ENCODE data around the gene C1QTNF1.

C1QTNF1 gene

DNA sequence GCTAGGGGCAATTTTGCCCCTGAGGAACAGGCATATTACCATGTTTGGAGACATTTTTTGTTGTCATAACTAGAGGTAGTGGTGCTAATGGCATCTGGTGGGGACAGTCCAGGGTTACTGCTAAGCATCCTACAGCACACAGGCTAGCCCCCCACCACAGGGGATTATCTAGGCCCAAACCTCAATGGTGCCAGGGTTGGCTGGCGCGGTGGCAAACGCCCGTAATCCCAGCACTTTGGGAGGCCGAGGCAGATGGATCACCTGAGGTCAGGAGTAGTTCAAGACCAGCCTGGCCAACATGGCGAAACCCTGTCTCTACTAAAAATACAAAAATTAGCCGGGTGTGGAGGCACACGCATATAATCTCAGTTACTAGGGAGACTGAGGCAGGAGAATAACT lies 15.2 kb downstream of the C1QTNF1 start:
- Histone ChIP-seq H3K27me3 (ENCODE audit: control insufficient read depth, insufficient read depth, low read length) (no peaks in the 10 kb centered on the region), H3K4me3 (ENCODE audit: low read depth, low read length) (no peak overlapping the region), H3K27ac (ENCODE audit: low read depth, low read length) (no peak overlapping the region), H3K9me3 (ENCODE audit: control insufficient read depth, insufficient read depth, low read length) (no peaks in the 10 kb centered on the region), H3K9ac (ENCODE audit: low read depth, low read length) (no peak overlapping the region), H3K36me3 (ENCODE audit: control insufficient read depth, insufficient read depth, low read length) (no peaks in the 10 kb centered on the region), H3K4me1 (ENCODE audit: control insufficient read depth, insufficient read depth, low read length) (no peaks in the 10 kb centered on the region)

DNA sequence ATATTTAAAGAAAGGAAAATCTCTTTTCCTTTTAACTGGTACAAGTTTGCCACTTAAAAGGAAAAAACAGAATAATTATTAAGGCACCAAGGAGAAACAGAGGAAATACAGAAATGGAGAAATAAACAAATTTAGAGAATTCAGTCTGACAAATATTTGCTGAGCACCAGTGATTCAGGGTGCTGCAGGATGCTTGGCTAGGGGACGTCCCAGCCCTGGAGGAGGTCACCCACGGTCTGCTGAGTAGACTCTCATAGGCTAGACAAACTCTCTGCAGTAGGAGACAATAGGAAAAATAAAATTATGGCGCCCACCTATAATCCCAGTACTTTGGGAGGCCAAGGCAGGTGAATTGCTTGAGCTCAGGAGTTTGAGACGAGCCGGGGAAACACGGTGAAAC lies 15.9 kb downstream of the C1QTNF1 start:
- no peak overlapping the region for H3K9ac ChIP-seq (ENCODE audit: low read depth, low read length)
- H3K27ac ChIP-seq (ENCODE audit: low read depth, low read length): no peak overlapping the region

DNA sequence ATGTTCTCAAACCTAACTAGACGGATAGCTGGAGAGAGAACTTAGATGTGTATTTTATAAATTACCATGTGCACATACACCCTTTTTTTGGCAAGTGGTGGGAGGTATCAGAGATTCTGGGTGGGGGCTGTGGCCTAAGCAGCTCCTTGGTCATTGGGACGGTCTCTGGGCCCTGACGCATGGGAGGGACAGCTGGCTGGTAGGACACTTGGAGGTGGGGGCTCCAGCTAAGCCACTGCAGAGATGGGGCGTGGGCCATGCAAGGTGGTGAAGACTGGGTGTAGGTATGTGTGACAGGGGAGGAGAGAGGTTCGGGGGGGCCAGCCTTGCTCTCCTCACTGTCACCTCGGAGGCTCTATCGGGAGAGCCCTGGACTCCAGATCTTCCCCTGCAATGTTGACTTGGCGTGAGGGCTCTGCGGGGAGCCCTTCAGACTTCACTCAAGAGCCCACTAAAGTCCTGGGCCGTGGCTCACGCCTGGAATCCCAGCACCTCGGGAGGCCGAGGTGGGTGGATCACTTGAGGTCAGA lies 17.1 kb downstream of the C1QTNF1 start:
- Histone ChIP-seq H3K27ac (ENCODE audit: low read depth, low read length) (no peak overlapping the region), H3K4me1 (ENCODE audit: control insufficient read depth, insufficient read depth, low read length) (no peaks in the 10 kb centered on the region), H3K36me3 (ENCODE audit: control insufficient read depth, insufficient read depth, low read length) (no peaks in the 10 kb centered on the region), H3K9me3 (ENCODE audit: control insufficient read depth, insufficient read depth, low read length) (no peaks in the 10 kb centered on the region), H3K9ac (ENCODE audit: low read depth, low read length) (no peak overlapping the region), H3K4me3 (ENCODE audit: low read depth, low read length) (no peak overlapping the region), H3K27me3 (ENCODE audit: control insufficient read depth, insufficient read depth, low read length) (no peaks in the 10 kb centered on the region)

More for the DNA sequence above, 15.9 kb downstream of the C1QTNF1 start:
- no peaks in the 10 kb centered on the region for H3K36me3 ChIP-seq (ENCODE audit: control insufficient read depth, insufficient read depth, low read length)
- no peaks in the 10 kb centered on the region for H3K9me3 ChIP-seq (ENCODE audit: control insufficient read depth, insufficient read depth, low read length)
- H3K4me1 ChIP-seq (ENCODE audit: control insufficient read depth, insufficient read depth, low read length): no peaks in the 10 kb centered on the region
- H3K4me3 ChIP-seq (ENCODE audit: low read depth, low read length): no peak overlapping the region
- no peaks in the 10 kb centered on the region for H3K27me3 ChIP-seq (ENCODE audit: control insufficient read depth, insufficient read depth, low read length)

DNA sequence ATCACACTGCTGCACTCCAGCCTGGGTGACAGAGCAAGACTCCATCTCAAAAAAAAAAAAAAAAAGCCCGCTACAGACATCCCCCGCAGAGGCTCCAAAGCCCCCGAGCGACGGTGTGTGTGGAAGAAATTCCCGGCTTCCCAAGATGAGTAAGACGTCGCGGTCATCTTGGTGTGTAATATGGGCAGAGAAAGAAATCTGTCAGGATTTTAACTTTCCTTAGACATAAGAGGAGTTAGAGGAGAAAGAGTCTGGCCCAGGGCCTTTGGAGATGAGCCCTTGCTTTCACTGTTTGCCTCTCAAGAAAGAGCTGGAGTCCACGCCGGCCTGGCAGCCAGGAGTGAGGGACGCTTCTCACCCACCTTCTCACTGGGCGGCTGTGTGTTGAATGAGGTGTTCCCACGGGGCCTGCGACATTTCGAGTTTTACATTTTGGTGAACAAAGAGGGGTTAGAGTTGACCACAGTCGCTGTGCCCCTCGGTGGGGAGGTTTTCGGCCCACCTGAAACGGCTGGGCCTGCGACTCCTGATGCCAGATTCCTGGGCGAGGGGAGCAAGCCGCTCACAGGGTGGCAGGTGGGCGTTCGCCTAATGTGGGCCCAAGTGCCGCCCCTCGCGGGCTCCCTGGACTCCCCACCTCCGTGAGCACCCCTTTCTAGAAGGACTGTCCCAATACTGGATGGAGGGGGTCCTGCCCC lies 17.9 kb downstream of the C1QTNF1 start:
- no peaks in the 10 kb centered on the region for H3K4me1 ChIP-seq (ENCODE audit: control insufficient read depth, insufficient read depth, low read length)
- no peak overlapping the region for H3K27ac ChIP-seq (ENCODE audit: low read depth, low read length)
- no peak overlapping the region for H3K4me3 ChIP-seq (ENCODE audit: low read depth, low read length)
- H3K36me3 ChIP-seq (ENCODE audit: control insufficient read depth, insufficient read depth, low read length): no peaks in the 10 kb centered on the region
- H3K9me3 ChIP-seq (ENCODE audit: control insufficient read depth, insufficient read depth, low read length): no peaks in the 10 kb centered on the region
- no peak overlapping the region for H3K9ac ChIP-seq (ENCODE audit: low read depth, low read length)
- no peaks in the 10 kb centered on the region for H3K27me3 ChIP-seq (ENCODE audit: control insufficient read depth, insufficient read depth, low read length)

DNA sequence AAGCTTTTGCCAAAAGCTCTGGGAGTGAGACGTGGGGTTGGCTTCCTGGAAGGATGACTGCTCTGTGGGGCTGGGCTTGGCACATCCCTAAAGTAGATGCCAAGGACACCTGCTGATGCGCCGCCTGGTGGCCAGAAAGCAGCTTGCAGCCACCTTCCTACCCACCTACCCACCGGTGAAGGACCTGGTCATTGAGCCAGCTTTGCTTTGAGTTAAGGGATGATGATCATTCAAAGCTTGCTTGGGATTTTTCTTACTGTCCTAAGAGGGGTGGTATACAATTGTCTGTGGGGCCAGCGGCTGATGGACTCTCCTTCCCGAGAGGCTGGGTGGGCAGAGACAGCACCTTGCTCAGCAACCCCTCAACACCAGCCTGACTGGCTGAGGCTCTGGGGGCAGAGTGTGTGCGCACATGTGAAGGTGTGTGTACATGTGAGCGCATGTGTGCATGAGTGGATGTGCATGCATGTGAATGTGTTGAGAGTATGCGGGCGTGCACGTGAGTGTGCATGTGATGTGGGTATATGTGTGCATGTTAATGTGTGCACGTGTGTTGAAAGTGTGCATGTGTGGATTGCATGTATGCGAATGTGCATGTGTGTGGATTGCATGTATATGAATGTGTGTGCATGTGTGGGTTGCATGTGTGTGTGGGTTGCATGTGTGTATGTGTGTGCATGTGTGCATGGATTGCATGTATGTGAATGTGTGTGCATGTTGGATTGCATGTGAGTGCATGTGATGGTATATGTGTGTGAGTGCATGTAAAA lies 18.6 kb downstream of the C1QTNF1 start:
- H3K27ac ChIP-seq (ENCODE audit: low read depth, low read length): no peak overlapping the region
- no peaks in the 10 kb centered on the region for H3K4me1 ChIP-seq (ENCODE audit: control insufficient read depth, insufficient read depth, low read length)
- H3K27me3 ChIP-seq (ENCODE audit: control insufficient read depth, insufficient read depth, low read length): no peaks in the 10 kb centered on the region
- H3K4me3 ChIP-seq (ENCODE audit: low read depth, low read length): no peak overlapping the region
- no peaks in the 10 kb centered on the region for H3K36me3 ChIP-seq (ENCODE audit: control insufficient read depth, insufficient read depth, low read length)
- no peaks in the 10 kb centered on the region for H3K9me3 ChIP-seq (ENCODE audit: control insufficient read depth, insufficient read depth, low read length)
- H3K9ac ChIP-seq (ENCODE audit: low read depth, low read length): no peak overlapping the region

DNA sequence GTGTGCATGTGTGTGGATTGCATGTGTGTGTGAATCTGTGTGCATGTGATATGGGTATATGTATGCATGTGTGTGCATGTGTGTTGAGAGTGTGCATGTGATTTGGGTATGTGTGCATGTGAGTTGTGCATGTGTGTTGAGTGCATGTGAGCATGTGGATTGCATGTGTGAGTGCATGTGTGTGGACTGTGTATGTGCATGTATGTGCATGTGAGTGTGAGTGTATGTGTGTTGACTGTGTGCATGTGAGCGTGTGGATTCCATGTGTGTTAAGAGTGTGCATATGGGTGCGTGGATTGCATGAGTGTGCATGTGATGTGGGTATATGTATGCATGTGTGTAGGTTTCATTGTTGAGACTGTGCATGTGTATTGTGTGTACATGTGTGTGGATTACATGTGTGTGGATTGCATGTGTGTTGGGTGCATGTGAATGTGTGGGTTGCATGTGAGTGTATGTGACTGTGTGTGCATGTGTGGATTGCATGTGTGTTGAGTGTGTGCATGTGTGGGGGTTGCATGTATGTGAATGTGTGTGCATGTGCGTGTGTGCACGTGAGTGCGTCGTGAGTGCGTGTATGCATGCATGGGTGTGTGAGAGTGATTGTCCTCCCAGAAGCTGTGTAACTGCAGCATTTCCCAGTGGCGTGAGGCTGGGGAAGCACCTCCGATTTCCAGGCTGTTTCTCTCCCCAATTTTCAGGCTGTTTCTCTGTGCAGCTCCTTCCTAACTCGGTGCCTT lies 19.4 kb downstream of the C1QTNF1 start:
- no peak overlapping the region for H3K27ac ChIP-seq (ENCODE audit: low read depth, low read length)
- H3K36me3 ChIP-seq (ENCODE audit: control insufficient read depth, insufficient read depth, low read length): no peaks in the 10 kb centered on the region
- no peaks in the 10 kb centered on the region for H3K4me1 ChIP-seq (ENCODE audit: control insufficient read depth, insufficient read depth, low read length)
- H3K4me3 ChIP-seq (ENCODE audit: low read depth, low read length): no peak overlapping the region
- no peak overlapping the region for H3K9ac ChIP-seq (ENCODE audit: low read depth, low read length)
- no peaks in the 10 kb centered on the region for H3K27me3 ChIP-seq (ENCODE audit: control insufficient read depth, insufficient read depth, low read length)
- H3K9me3 ChIP-seq (ENCODE audit: control insufficient read depth, insufficient read depth, low read length): no peaks in the 10 kb centered on the region

DNA sequence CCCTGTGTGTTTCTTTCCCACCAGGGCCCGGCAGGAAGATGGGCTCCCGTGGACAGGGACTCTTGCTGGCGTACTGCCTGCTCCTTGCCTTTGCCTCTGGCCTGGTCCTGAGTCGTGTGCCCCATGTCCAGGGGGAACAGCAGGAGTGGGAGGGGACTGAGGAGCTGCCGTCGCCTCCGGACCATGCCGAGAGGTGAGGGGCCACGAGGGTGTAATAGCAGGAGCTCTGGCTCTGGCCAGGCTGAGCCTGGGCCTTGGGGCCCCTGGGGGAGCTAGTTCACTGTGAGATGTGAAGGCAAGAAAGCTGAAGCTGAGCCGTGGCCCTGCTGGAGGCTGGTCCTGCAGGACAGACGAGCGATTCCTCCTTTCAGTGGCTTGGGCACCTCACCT lies 20.0 kb downstream of the C1QTNF1 start:
- H3K4me3 ChIP-seq (ENCODE audit: low read depth, low read length): no peak overlapping the region
- H3K9me3 ChIP-seq (ENCODE audit: control insufficient read depth, insufficient read depth, low read length): no peaks in the 10 kb centered on the region
- H3K9ac ChIP-seq (ENCODE audit: low read depth, low read length): no peak overlapping the region
- H3K4me1 ChIP-seq (ENCODE audit: control insufficient read depth, insufficient read depth, low read length): no peaks in the 10 kb centered on the region
- no peaks in the 10 kb centered on the region for H3K36me3 ChIP-seq (ENCODE audit: control insufficient read depth, insufficient read depth, low read length)
- no peak overlapping the region for H3K27ac ChIP-seq (ENCODE audit: low read depth, low read length)
- no peaks in the 10 kb centered on the region for H3K27me3 ChIP-seq (ENCODE audit: control insufficient read depth, insufficient read depth, low read length)

DNA sequence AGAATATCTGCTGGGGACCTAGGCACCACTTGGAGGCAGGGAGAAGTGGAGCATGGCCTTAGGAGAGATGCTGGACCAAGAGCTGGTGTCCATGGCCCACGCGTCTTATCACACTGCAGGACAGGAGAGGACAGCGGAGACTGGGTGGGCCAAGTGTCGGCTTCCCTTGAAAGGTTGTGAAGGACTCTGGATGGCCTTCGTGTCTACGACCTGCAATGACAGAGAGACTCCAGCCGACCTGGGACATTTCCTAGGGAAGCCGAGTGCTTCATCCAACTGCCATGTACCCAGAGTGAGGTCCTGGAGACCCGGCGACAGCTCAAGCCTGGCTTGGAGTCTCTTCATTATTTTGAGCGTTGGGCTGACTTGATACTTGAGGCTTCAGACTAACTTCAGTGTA lies 20.5 kb downstream of the C1QTNF1 start:
- Histone ChIP-seq H3K4me1 (ENCODE audit: control insufficient read depth, insufficient read depth, low read length) (no peaks in the 10 kb centered on the region), H3K4me3 (ENCODE audit: low read depth, low read length) (no peak overlapping the region), H3K9ac (ENCODE audit: low read depth, low read length) (no peak overlapping the region), H3K27ac (ENCODE audit: low read depth, low read length) (no peak overlapping the region), H3K36me3 (ENCODE audit: control insufficient read depth, insufficient read depth, low read length) (no peaks in the 10 kb centered on the region), H3K27me3 (ENCODE audit: control insufficient read depth, insufficient read depth, low read length) (no peaks in the 10 kb centered on the region), H3K9me3 (ENCODE audit: control insufficient read depth, insufficient read depth, low read length) (no peaks in the 10 kb centered on the region)

DNA sequence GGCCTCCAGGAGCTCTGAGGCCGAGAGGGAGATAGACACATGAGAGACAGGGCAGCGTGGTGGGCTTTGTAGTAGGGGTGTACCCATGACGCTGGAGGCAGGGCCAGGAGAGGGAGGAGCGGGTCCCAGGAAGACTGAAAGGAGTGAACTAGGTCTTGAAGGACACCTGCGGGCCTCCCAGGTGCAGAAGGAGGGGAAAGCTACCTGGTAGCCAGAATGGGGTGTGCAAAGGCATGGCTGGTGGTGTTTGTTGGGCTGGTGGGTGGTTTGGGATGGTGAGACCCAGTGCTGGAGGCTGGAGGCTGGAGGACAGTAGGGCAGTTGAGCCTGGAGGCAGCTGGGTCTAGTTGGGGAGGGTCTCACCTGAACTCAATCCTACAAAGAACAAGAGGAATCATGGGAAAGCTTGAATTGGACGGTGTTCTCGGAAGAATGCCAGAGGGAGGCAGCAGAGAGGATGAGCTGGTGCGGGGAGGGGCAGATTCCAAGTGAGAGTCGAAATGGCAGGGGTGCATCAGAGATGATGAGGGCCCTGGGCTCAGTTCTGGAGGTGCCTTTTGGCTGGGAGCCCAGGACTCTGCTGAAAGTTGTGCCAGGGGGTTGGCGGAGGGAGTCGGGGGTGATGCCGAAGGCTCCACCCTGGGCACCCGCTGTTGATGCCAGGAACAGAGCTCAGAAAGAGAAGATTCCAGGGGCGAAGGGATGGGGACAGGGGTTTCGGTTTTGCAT lies 21.2 kb downstream of the C1QTNF1 start:
- Histone ChIP-seq H3K4me1 (ENCODE audit: control insufficient read depth, insufficient read depth, low read length) (no peaks in the 10 kb centered on the region), H3K27me3 (ENCODE audit: control insufficient read depth, insufficient read depth, low read length) (no peaks in the 10 kb centered on the region), H3K9me3 (ENCODE audit: control insufficient read depth, insufficient read depth, low read length) (no peaks in the 10 kb centered on the region), H3K4me3 (ENCODE audit: low read depth, low read length) (no peak overlapping the region), H3K27ac (ENCODE audit: low read depth, low read length) (no peak overlapping the region), H3K36me3 (ENCODE audit: control insufficient read depth, insufficient read depth, low read length) (no peaks in the 10 kb centered on the region), H3K9ac (ENCODE audit: low read depth, low read length) (no peak overlapping the region)

DNA sequence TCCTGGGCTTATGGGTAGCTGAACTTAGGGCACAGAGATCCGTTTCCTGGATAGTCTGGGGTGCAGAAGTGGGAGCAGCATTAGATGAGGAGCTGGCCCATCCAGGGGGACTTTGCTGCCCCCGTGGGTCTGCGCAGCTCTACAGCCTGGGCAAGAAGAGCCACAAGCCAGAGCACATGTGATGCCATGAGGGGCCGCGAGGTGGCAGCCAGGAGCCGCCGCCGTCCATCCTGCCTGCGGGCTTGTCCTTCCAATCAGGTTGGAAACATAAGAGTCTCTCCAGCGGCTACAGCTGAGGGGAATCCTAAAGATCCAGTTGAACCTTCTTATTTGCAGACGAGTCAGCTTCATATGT lies 21.9 kb downstream of the C1QTNF1 start:
- H3K9me3 ChIP-seq (ENCODE audit: control insufficient read depth, insufficient read depth, low read length): no peaks in the 10 kb centered on the region
- H3K9ac ChIP-seq (ENCODE audit: low read depth, low read length): no peak overlapping the region
- no peak overlapping the region for H3K4me3 ChIP-seq (ENCODE audit: low read depth, low read length)
- no peaks in the 10 kb centered on the region for H3K4me1 ChIP-seq (ENCODE audit: control insufficient read depth, insufficient read depth, low read length)
- H3K27me3 ChIP-seq (ENCODE audit: control insufficient read depth, insufficient read depth, low read length): no peaks in the 10 kb centered on the region
- H3K27ac ChIP-seq (ENCODE audit: low read depth, low read length): no peak overlapping the region
- H3K36me3 ChIP-seq (ENCODE audit: control insufficient read depth, insufficient read depth, low read length): no peaks in the 10 kb centered on the region

Measured in HUES48 (cell line).